SK-N-SH (cell line): ENCODE results near the gene RIMS1.

Source experiments
- CTCF ChIP-seq: fragments of 200-600 bp; sonication (generic); IDR thresholded peaks from 2 replicates; pipeline ENCODE4 v1.6.1; 2017; ENCODE audit warnings: antibody characterized with exemption, mild to moderate bottlenecking, moderate library complexity
- EP300 ChIP-seq, 2 experiments: IDR thresholded peaks; 2 replicates each; pipeline versions ENCODE4 v1.4.0 to v1.6.1; 2012; ENCODE audit warnings: borderline replicate concordance in 1 of 2, low read depth in 1 of 2, low read length in 1 of 2
- JUND ChIP-seq: IDR thresholded peaks from 2 replicates; pipeline ENCODE4 v1.4.0; 2012
- MAX ChIP-seq: IDR thresholded peaks from 2 replicates; pipeline ENCODE4 v1.4.0; 2012; ENCODE audit warnings: low read depth
- RCOR1 ChIP-seq: fragments of 150-350 bp; IDR thresholded peaks from 2 replicates; pipeline ENCODE4 v1.6.1; 2017; ENCODE audit warnings: antibody characterized with exemption, low read length
- SIN3A ChIP-seq: IDR thresholded peaks from 2 replicates; pipeline ENCODE4 v1.6.1; 2012; ENCODE audit warnings: low read depth, mild to moderate bottlenecking, low read length, moderate library complexity, borderline replicate concordance
- YY1 ChIP-seq: IDR thresholded peaks from 2 replicates; pipeline ENCODE4 v1.4.0; 2012; ENCODE audit warnings: low read depth, mild to moderate bottlenecking

- TF ChIP-seq MAX (no peak), CTCF (no peak), RCOR1 (no peak), YY1 (no peak), EP300 (IDR thresholded peaks at IDR 0.05; ENCODE audit: borderline replicate concordance in 1 of 2, low read depth in 1 of 2, low read length in 1 of 2) (no peak), JUND (no peak), SIN3A (no peak)
These were observed 535.8 kb downstream of the RIMS1 start for GRCh38 chr6:72422171-72422570.
